Stimulated activated CD8-positive, alpha-beta memory T cell treated with anti-CD3 and anti-CD28 coated beads, Interleukin-15, amount 100 ng/mL, for 48 hours (primary cell): ENCODE data around the gene GABRB1.

Experiments
- DNase-seq, 2 donors: peaks; one replicate each; pipeline ENCODE4 v3.0.0-alpha.2; 2020; ENCODE audit warnings: low read depth in 2 of 2

Gene GABRB1

DNA sequence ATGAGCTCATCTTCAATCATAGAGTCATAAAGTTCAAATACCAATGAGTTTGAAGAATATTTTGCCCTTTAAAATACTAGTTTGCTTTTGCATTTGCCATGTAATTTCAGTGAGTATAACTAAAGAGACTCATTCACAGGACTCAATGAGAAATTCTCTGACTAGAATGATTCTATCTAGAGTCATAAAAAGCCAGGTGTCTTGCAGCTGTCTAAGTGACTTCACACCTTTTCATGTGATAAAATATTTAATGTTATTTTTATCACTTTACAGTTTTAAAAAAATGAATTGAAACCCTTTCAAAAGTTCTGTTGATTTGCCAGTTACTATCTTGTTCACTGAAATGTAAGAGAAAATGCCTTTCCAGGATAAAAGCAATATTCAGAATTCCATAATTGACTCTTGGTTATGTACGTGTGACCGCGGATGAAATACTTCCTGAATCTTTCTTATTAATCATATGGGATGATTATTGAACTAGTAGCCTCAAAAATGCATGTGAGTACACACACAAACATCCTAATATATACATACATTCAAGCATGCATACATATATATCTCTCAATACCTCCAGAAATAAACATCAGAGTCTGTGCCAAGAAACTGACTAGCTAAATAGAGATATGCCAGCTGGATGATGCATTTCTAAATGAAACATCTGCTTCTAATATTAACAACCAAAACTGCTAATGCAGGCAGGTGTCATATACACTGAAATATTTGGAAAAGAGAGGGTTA lies 87.0 kb downstream of the GABRB1 start:
- no peak for DNase-seq

GRCh38 chr4:47120783-47121182 lies 89.4 kb downstream of the GABRB1 start:
- no peak for DNase-seq

DNA sequence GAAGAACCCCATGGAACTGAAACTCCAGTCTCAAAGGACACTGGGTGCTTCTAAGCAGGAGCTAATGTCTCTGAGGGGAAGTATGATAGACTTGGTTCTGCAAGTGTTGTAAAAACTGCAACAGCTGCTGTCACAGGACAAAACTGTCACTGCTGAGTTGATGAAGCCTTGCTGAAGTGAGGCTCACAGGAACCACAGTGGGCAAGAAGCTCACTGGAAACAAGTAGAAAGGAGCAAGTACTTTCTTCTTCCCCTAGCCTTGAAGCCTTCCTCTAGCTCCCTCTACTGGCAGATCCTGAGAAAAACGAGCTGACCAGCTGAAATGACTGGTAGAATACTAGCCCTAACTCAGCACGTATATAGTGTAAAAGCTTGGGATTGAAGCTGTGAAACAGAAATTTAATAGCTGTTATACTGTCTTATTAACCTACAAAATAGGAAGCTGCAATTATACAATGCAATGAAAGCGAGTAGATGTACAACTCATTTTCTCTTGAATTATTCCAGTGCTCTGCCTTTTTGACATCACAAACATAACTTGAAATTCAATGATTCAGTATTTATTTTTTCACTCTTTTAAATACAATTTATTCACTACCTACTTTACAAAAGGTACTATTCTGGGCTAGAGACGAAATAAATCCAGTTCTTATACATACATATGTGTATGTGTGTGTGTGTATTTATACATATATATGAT lies 91.4 kb downstream of the GABRB1 start:
- peak in 1 of 2 donors; percentile 23 for DNase-seq

- no peak for DNase-seq
These were observed 97.6 kb downstream of the GABRB1 start for GRCh38 chr4:47128991-47129390.

GRCh38 chr4:47135210-47135609 lies 103.8 kb downstream of the GABRB1 start:
- DNase-seq: no peak

- DNase-seq: no peak
These were observed 111.9 kb downstream of the GABRB1 start for GRCh38 chr4:47143261-47143660.

GRCh38 chr4:47145630-47146029 lies 114.3 kb downstream of the GABRB1 start:
- DNase-seq: no peak

GRCh38 chr4:47154816-47155370 lies 123.5 kb downstream of the GABRB1 start:
- no peak for DNase-seq

- DNase-seq: no peak
These were observed 124.6 kb downstream of the GABRB1 start for GRCh38 chr4:47155919-47156318.

- no peak for DNase-seq
These were observed 128.7 kb downstream of the GABRB1 start for GRCh38 chr4:47160095-47160494.

DNA sequence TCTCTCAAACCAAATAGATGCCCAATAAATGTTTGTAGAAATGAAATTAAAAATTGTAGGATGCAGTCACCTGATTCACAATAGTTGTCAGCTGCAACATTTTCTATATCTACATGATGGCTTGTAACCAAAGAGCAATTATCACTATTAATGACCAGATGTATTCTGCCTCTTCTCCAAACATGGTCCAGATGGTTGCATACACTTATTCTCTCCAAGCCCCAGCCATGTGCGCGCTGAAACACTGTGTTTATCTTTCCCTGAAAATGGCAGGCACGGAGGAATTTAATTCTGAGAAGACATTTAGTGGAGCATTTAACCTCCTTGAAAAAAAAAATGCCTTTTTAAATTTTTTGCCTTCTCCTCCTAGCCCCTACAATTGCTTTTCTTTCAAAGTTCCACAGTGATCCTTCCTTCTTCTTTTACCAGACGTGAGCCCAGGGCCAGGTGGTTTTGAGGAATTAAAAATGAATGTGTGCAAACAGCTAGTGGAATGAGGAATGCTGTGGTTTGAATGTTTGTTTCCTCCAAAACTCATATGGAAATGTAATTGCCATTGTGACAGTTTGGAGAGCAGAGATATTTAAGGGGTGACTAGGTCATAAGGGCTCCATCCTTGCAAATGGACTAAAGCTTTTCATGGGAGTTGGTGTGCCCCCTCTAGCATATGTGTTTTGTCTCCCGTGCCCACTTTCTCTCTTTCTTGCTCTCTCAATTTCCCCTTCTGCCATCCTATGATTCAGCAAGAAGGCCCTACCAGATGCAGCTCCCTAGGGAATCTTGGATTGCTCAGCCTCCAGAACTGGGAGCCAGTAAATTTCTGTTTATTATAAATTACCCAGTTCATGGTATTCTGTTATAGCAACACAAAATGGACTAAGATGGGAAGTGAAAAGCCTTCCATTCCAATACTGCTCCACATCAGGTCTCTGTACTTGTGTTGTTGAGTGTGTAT lies 136.0 kb downstream of the GABRB1 start:
- DNase-seq: no peak

- no peak for DNase-seq
These were observed 152.7 kb downstream of the GABRB1 start for GRCh38 chr4:47184083-47184482.

- DNase-seq: no peak
These were observed 154.4 kb downstream of the GABRB1 start for GRCh38 chr4:47185761-47186160.

GRCh38 chr4:47187608-47188007 lies 156.2 kb downstream of the GABRB1 start:
- no peak for DNase-seq

- no peak for DNase-seq
These were observed 161.8 kb downstream of the GABRB1 start for GRCh38 chr4:47193179-47193578.

GRCh38 chr4:47194036-47194737 lies 162.8 kb downstream of the GABRB1 start:
- DNase-seq: no peak

GRCh38 chr4:47195706-47196105 lies 164.3 kb downstream of the GABRB1 start:
- no peak for DNase-seq

GRCh38 chr4:47198791-47199190 lies 167.4 kb downstream of the GABRB1 start:
- DNase-seq: no peak

- DNase-seq: no peak
These were observed 172.2 kb downstream of the GABRB1 start for GRCh38 chr4:47203593-47203992.

GRCh38 chr4:47207555-47207954 lies 176.2 kb downstream of the GABRB1 start:
- no peak for DNase-seq

DNA sequence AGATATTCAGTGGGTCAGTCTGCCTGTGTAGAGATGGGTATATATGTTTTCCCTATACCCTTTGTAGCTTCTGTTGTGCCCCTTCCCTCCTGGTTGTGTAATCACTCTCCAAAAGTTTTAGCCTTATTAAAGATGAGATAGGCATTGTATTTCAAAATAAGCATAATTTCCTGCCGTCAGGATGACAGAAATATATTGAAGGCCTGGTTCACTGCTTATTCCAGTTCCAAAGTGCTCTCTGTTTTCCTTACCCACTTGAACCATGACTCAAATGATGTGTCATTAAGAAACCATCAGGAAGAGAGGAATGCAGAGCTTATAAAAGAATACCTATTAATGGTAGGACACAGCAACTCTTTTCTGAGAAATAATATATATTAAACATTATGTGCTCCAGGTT lies 178.5 kb downstream of the GABRB1 start:
- no peak for DNase-seq
